NK-92 (cell line): ENCODE results near the gene OPTC.

Experiments
- DNase-seq: peaks from one replicate; lab custom pipeline; 2025; ENCODE audit not compliant: unreplicated experiment; lab: John Stamatoyannopoulos, UW

Gene OPTC

GRCh38 chr1:203556047-203556851, 62.3 kb downstream of the OPTC start:
- no peak for DNase-seq

- DNase-seq: no peak
Observed at GRCh38 chr1:203557390-203557789, 63.4 kb downstream of the OPTC start.

- no peak for DNase-seq
Observed at GRCh38 chr1:203558064-203558760, 64.3 kb downstream of the OPTC start.
